HCT116 (cell line): Measurements from ENCODE around the gene GRID2. TPM values are rescaled to one million over a fixed set of nuclear protein-coding genes. Genes with fewer than 3 reads are reported as not detected.

ENCODE experiments used
- ATAC-seq: fragments of 200-7000 bp; cut with Tn5 transposase; 2 replicates; pipeline ENCODE4 v1.9.1; 2020; ENCODE audit warnings: mild to moderate bottlenecking, moderate library complexity
- BruUV-seq: library from RNA; stranded (reverse); fragments of 400-500 nt; replicated peaks from 2 replicates; lab custom pipeline; 2021; lab: Mats Ljungman, UMichigan
- CTCF ChIA-PET: fragments of 300-600 bp; sonication (Branson Sonifier 250); formaldehyde crosslinking; loops from one replicate; lab custom pipeline; 2021; ENCODE audit warnings: antibody characterized with exemption; lab: Charles Lee
- POLR2A ChIA-PET: fragments of 300-600, 350-600 bp; sonication (Branson Sonifier 250); formaldehyde crosslinking; loops from one replicate; lab custom pipeline; 2021; ENCODE audit warnings: antibody characterized with exemption; lab: Charles Lee
- RAD21 ChIA-PET, 2 experiments: fragments of 300-600 bp; sonication (Branson Sonifier 250); formaldehyde crosslinking; loops; one replicate each; lab custom pipeline; 2023; ENCODE audit warnings: low total read pairs in 2 of 2; ENCODE audit not compliant: uncharacterized antibody in 2 of 2, unreplicated experiment in 2 of 2, low non-redundant PET in 1 of 2; lab: Charles Lee
- DNase-seq: peaks from one replicate; pipeline ENCODE4 v3.0.0-alpha.2; 2010; ENCODE audit warnings: low read depth, low spot score
- H2AFZ ChIP-seq: fragments of 200-600 bp; shearing (Covaris generic), sonication (generic); 2 replicates; pipeline ENCODE4 v1.6.1; 2017; ENCODE audit warnings: low read depth, mixed run types, mixed read lengths, antibody characterized with exemption, low read length; ENCODE audit not compliant: poor library complexity, severe bottlenecking
- H3K27ac ChIP-seq: 2 replicates; pipeline ENCODE4 v1.5.1; 2012; ENCODE audit warnings: low read depth, low read length
- H3K27me3 ChIP-seq: fragments of 200-600 bp; sonication (generic); 2 replicates; pipeline ENCODE4 v1.6.1; 2016; ENCODE audit warnings: mixed run types, low read length, mixed read lengths; ENCODE audit not compliant: insufficient read depth
- H3K36me3 ChIP-seq, 2 experiments: fragments of 200-500 bp in 1 of 2; fragments of 200-600 bp in 1 of 2; sonication (Bioruptor generic) in 1 of 2; sonication (generic) in 1 of 2; 2 replicates each; pipeline versions ENCODE4 v1.5.1 to v1.6.1; 2014 to 2016; ENCODE audit warnings: low read length in 2 of 2, inconsistent platforms in 1 of 2, mixed read lengths in 1 of 2, mixed run types in 1 of 2; ENCODE audit not compliant: insufficient read depth in 2 of 2, control insufficient read depth in 1 of 2
- H3K4me1 ChIP-seq, 2 experiments: fragments of 200-600 bp in 1 of 2; sonication (generic) in 1 of 2; 2 replicates each; pipeline versions ENCODE4 v1.5.1 to v1.6.1; 2012 to 2017; ENCODE audit warnings: low read length in 2 of 2, inconsistent platforms in 1 of 2, mild to moderate bottlenecking in 1 of 2, mixed read lengths in 1 of 2, mixed run types in 1 of 2, moderate library complexity in 1 of 2; ENCODE audit not compliant: insufficient read depth in 2 of 2, control insufficient read depth in 1 of 2
- H3K4me2 ChIP-seq: fragments of 200-600 bp; sonication (generic); 2 replicates; pipeline ENCODE4 v1.6.1; 2017; ENCODE audit warnings: mixed run types, low read length, mixed read lengths
- H3K4me3 ChIP-seq, 2 experiments: fragments of 200-600 bp in 1 of 2; sonication (generic) in 1 of 2; replicated peaks in 1 of 2; 2 replicates each; pipeline ENCODE4 v1.5.1; 2011 to 2016; ENCODE audit warnings: low read length in 2 of 2, control low read depth in 1 of 2, low read depth in 1 of 2, mild to moderate bottlenecking in 1 of 2, mixed read lengths in 1 of 2, mixed run types in 1 of 2
- H3K79me2 ChIP-seq: fragments of 200-600 bp; sonication (generic); 2 replicates; pipeline ENCODE4 v1.6.1; 2017; ENCODE audit warnings: mild to moderate bottlenecking, mixed run types, low read length, moderate library complexity, mixed read lengths; ENCODE audit not compliant: insufficient read depth
- H3K9ac ChIP-seq: fragments of 200-600 bp; sonication (generic); 2 replicates; pipeline ENCODE4 v1.6.1; 2016; ENCODE audit warnings: low read length, mixed read lengths
- H3K9me2 ChIP-seq: fragments of 200-600 bp; sonication (generic), shearing (Covaris generic); 2 replicates; pipeline ENCODE4 v1.6.1; 2017; ENCODE audit warnings: mixed run types, mild to moderate bottlenecking, moderate library complexity; ENCODE audit not compliant: insufficient read depth
- H3K9me3 ChIP-seq, 2 experiments: fragments of 200-500 bp in 1 of 2; fragments of 200-600 bp in 1 of 2; sonication (Bioruptor generic) in 1 of 2; sonication (generic) in 1 of 2; 2 replicates each; pipeline ENCODE4 v1.6.1; 2014 to 2017; ENCODE audit warnings: low read length in 2 of 2, mixed read lengths in 2 of 2, inconsistent platforms in 1 of 2, low read depth in 1 of 2, mild to moderate bottlenecking in 1 of 2, mixed run types in 1 of 2, moderate library complexity in 1 of 2; ENCODE audit not compliant: control insufficient read depth in 1 of 2, insufficient read depth in 1 of 2
- H4K20me1 ChIP-seq: fragments of 200-600 bp; sonication (generic), shearing (Covaris generic); 2 replicates; pipeline ENCODE4 v1.6.1; 2017; ENCODE audit warnings: mixed run types, mild to moderate bottlenecking, moderate library complexity; ENCODE audit not compliant: insufficient read depth
- POLR2AphosphoS5 ChIP-seq: IDR thresholded peaks from 2 replicates; pipeline ENCODE4 v1.6.1; 2011; ENCODE audit warnings: mild to moderate bottlenecking, low read depth, low read length, moderate library complexity
- RAD21 ChIP-seq: IDR thresholded peaks from 2 replicates; pipeline ENCODE4 v1.6.1; 2012; ENCODE audit warnings: low read depth, mild to moderate bottlenecking
- REST ChIP-seq: IDR thresholded peaks from 2 replicates; pipeline ENCODE4 v1.6.1; 2012; ENCODE audit warnings: low read depth
- SP1 ChIP-seq: IDR thresholded peaks from 2 replicates; pipeline ENCODE4 v1.6.1; 2012; ENCODE audit warnings: low read depth
- YY1 ChIP-seq: IDR thresholded peaks from 2 replicates; pipeline ENCODE4 v1.6.1; 2011; ENCODE audit warnings: low read length, low read depth, moderate library complexity, mild to moderate bottlenecking; ENCODE audit not compliant: insufficient replicate concordance; ENCODE audit errors: extremely low read depth
- intact Hi-C: fragments of 100-400 bp; cut with micrococcal nuclease; formaldehyde crosslinking; loops from 2 replicates; pipeline ENCODE4 v1.10.0; 2022
- total RNA-seq: library from RNA; stranded (reverse); gene quantifications from one replicate; pipeline ENCODE4 v1.2.1, GENCODE V29; 2021; ENCODE audit not compliant: unreplicated experiment

Gene GRID2
- total RNA-seq, 1 experiment from 2014 or later = not detected

- H3K4me2 ChIP-seq = peak overlapping the region; percentile 84
- no peaks in the 10 kb centered on the region for H3K36me3 ChIP-seq
- TF ChIP-seq POLR2AphosphoS5 = no peak
- no peak for TF ChIP-seq RAD21
- no peak for TF ChIP-seq SP1
- no peak for TF ChIP-seq REST
- ATAC-seq (peak; percentile 33; the same call in 1 of the 2 replicates), DNase-seq (no peak)
- RAD21 ChIA-PET = no interaction called here
- intact Hi-C loops = no loop called here
- H3K4me3 ChIP-seq = peak overlapping the region; percentile 37 to 53
- no peaks in the 10 kb centered on the region for H3K9me3 ChIP-seq
- peaks cover 5 to 25% of the 10 kb centered on the region in 2 experiments; a peak in 3 of 4 replicates for H3K4me1 ChIP-seq
- BruUV-seq = no TSS peak
- no peaks in the 10 kb centered on the region for H3K27me3 ChIP-seq
- H3K9me2 ChIP-seq = no peaks in the 10 kb centered on the region
- H3K27ac ChIP-seq = no peak overlapping the region
- H2AFZ ChIP-seq = peak overlapping the region; percentile 88
- no peaks in the 10 kb centered on the region for H3K79me2 ChIP-seq
- no peak overlapping the region for H3K9ac ChIP-seq
- CTCF ChIA-PET = no interaction called here
- no peaks in the 10 kb centered on the region for H4K20me1 ChIP-seq
- POLR2A ChIA-PET = no interaction called here
These were observed 2.2 kb downstream of the GRID2 start for GRCh38 chr4:92305878-92306520.

DNA sequence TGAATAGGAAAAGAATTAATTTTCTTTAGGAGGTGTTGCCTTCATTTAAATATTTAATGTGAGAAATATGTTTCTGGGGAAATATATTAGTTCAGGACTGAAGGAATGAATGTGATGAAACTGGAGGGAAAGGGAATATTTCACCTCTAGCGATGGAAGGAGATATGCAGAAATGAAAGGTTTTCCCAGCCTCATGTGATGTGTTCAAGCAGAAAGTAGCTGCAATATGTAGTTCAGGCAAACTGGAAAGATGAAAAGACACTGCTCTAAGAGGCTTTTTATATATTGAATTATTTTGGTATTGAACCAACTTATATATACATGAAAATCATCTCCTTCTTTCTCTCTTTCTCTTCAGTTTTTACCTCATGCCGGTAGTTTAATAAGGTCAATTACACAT lies 3.4 kb downstream of the GRID2 start:
- TF ChIP-seq YY1 = no peak
- Histone ChIP-seq H3K79me2 (no peaks in the 10 kb centered on the region), H3K9me3 (no peaks in the 10 kb centered on the region), H3K4me2 (no peak overlapping the region), H3K27me3 (no peaks in the 10 kb centered on the region), H3K9ac (no peak overlapping the region), H3K4me1 (peaks cover 5 to 25% of the 10 kb centered on the region in 2 experiments; a peak in 3 of 4 replicates), H3K9me2 (no peaks in the 10 kb centered on the region), H4K20me1 (no peaks in the 10 kb centered on the region), H3K4me3 (no peak overlapping the region), H2AFZ (no peak overlapping the region), H3K27ac (no peak overlapping the region), H3K36me3 (no peaks in the 10 kb centered on the region)
- no TSS peak for BruUV-seq
- ChIA-PET RAD21 (no interaction called here), CTCF (no interaction called here), POLR2A (no interaction called here)
- intact Hi-C loops = no loop called here
- no peak for DNase-seq
- ATAC-seq = no peak
